ENCODE data around the gene SCIN.

Gene SCIN

GRCh38 chr7:12564996-12565764, 5.3 kb upstream of the SCIN start:
- H3K4me3 ChIP-seq (ENCODE audit: low read depth, low read length) = no peak overlapping the region
- DNase-seq (ENCODE audit: low read depth) = no peak

GRCh38 chr7:12565873-12566272, 4.6 kb upstream of the SCIN start:
- no peak overlapping the region for H3K4me3 ChIP-seq (ENCODE audit: low read depth, low read length)
- DNase-seq (ENCODE audit: low read depth) = no peak

DNA sequence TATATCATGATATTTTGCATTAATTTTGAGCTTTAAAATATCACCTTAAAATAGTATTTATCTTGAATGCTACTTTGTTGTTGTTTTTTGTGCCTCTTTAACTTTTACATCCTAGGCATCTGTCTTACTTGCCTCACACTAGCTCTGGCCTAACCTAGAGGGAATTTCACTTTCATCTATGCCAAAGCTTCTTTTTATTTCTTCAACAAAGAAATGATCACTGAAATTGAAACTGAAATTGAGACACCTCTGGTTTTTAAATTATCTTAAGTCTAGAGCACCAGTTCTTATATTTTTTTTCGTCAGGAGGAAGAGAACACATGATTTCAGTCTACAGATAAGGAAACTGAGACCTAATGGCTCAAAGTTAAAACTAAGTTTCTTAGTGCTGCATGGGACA, 3.5 kb upstream of the SCIN start:
- no peak for DNase-seq (ENCODE audit: low read depth)
- H3K4me3 ChIP-seq (ENCODE audit: low read depth, low read length) = no peak overlapping the region

- no peak overlapping the region for H3K4me3 ChIP-seq (ENCODE audit: low read depth, low read length)
- no peak for DNase-seq (ENCODE audit: low read depth)
Measured at GRCh38 chr7:12569673-12570072, 847 bp upstream of the SCIN start.

GRCh38 chr7:12570168-12570533, 369 bp upstream of the SCIN start:
- no peak for DNase-seq (ENCODE audit: low read depth)
- peak overlapping the region; percentile 42 for H3K4me3 ChIP-seq (ENCODE audit: low read depth, low read length)

- no peak for DNase-seq (ENCODE audit: low read depth)
- no peak overlapping the region for H3K4me3 ChIP-seq (ENCODE audit: low read depth, low read length)
Measured at GRCh38 chr7:12571691-12572090, 1.2 kb downstream of the SCIN start.

DNA sequence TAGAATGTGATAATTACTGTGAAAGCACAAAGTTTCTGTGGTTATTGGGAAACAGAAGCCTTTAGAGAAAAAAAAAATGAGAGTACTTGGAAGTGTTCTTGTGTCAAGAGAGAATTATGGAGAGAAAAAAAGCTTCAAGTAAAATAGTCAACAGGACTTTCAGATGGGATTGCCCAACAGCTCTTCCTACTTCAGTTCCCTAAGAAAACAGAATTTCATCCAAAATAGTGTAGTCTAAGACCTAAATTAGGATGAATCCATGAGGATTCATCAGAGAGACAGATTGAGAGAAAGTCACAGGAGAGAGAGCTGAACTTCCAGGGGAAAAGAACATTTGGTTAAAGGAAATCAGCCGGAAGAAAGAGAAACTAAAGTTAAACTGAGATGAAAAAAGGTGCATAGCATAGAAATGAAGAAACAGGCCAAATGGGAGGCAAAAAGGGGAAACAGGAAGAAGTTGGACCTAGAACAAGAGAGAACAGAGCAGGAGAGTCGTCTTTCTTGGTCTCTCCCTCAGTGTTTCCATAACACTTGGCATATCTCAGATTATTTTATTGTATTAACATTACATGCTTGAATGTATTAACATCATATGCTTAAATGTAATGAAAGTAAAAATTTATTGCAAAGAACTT, 2.5 kb downstream of the SCIN start:
- no peak overlapping the region for H3K4me3 ChIP-seq (ENCODE audit: low read depth, low read length)
- DNase-seq (ENCODE audit: low read depth) = no peak

DNA sequence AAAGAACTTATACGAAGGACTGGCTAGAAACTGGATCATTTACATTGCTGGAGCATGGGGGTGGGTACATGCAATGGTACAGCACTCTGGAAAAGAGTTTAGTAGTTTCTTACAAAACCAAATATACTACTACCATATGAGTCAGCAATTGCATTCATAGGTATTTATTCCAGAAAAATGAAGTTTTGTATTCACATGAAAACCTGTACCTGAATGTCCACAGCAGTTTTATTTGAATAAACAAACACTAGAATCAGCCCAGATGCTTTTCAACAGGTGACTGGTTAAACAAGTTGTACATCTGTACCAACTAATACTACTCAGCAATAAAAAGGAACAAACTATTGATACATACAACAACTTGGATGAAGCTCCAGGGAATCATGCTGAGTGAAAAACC, 3.4 kb downstream of the SCIN start:
- no peak for DNase-seq (ENCODE audit: low read depth)
- H3K4me3 ChIP-seq (ENCODE audit: low read depth, low read length) = no peak overlapping the region

DNA sequence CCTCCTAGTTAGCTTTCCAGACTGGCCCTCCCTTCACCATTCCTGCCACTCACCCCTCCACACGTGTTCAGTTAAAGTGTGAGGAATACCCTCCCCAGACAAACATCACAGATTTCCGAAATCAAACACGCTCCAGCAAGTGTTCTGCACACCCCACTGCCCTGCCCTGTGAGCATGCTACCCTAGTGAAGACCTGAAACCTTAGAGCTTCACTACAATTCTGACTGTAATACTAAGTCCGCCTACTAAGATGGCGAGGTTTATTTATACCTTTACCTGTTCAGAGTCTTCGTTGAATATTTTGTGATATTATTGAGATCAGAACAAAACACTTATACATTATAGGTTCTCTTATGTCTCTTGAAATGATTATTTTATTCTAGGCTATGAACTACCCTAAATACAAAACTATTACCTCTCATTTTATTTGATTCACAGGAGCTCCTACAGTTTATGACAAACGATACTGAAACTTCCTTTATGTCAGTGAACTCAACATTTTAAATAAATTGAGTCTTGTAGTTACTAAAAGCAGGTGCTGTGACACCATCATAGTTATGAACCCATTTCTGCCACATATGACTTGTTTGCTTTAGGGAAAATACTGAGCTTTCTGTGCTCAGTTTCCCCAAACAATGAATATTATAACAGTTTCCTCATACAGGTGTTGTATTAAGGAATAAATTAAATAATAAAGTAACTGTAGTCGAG, 8.6 kb downstream of the SCIN start:
- DNase-seq (ENCODE audit: low read depth) = no peak
- H3K4me3 ChIP-seq (ENCODE audit: low read depth, low read length) = no peak overlapping the region

DNA sequence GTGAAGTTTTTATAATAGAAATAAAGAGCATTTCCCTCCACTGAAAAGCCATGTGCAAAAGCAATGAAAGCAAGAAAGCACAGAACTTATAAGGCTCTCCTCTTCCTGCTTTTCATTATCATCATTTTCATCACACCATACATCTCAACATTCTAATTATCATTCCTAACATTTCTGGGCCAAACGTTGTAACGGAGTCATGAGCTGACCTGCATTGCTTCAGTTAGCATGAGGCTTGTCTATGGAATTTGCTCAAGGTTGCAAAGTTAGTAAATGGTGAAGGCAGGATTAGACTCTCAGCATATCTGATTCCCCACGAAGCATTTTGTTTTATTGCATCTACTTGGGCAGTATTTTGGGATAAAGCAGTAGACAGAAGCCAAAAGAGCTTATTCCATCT, 11.4 kb downstream of the SCIN start:
- H3K4me3 ChIP-seq (ENCODE audit: low read depth, low read length) = no peak overlapping the region
- DNase-seq (ENCODE audit: low read depth) = no peak

DNA sequence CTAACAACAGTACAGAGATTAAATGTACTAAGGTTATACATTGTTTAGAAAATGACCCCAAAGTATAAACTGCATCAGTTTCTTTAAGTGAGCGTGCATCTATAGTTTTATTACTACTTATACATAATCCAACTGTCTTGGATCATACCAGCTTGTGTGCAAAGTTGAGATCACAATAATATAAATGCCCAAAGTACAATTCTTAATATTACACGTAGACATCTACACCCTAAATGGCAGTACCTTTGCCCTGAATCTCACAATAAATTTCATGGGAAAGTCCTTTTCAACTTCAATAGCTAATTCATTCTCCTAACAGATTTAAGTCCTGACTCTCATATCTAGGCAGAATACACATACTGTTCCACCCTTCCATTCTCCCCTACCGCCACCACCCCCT, 11.8 kb downstream of the SCIN start:
- no peak overlapping the region for H3K4me3 ChIP-seq (ENCODE audit: low read depth, low read length)
- DNase-seq (ENCODE audit: low read depth) = no peak

DNA sequence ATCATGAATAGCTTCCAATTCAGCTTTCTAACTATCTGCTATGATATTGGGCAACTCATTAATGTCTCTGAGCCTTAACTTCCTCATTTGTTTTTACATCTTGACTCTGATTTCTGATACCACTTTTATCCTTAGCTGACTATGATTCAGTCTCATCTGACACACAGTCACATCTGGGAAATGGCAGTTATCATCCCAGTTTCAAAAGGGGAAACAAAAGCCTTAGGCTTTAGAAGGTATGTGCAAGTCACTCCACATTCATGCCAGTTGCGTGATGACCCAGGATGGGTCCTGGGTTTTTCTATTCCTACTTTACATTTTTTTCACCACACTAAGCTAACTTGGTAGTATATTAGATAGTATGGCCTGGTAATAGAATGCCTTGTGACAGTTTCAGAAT, 12.7 kb downstream of the SCIN start:
- no peak for DNase-seq (ENCODE audit: low read depth)

DNA sequence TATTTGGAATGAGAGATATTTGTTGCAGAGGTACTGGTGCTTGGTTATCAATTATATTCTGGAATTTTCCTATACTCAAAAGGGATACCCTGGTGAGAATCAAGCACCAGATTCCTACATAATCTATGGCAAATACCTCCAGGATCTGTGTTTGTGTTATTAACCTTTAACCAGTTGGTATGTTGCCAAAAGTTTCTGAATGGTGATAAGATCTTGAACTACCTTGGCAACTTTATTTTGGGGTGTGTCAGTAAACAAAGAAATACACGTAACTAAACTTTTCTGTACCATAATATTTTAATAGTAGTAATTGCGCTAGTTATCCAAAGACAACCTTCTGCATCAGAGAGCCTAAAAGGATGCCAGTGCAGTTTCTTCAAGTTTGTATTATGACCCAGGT, 13.4 kb downstream of the SCIN start:
- H3K4me3 ChIP-seq (ENCODE audit: low read depth, low read length) = no peak overlapping the region
- DNase-seq (ENCODE audit: low read depth) = no peak

More for the DNA sequence above, 12.7 kb downstream of the SCIN start:
- H3K4me3 ChIP-seq (ENCODE audit: low read depth, low read length) = no peak overlapping the region

DNA sequence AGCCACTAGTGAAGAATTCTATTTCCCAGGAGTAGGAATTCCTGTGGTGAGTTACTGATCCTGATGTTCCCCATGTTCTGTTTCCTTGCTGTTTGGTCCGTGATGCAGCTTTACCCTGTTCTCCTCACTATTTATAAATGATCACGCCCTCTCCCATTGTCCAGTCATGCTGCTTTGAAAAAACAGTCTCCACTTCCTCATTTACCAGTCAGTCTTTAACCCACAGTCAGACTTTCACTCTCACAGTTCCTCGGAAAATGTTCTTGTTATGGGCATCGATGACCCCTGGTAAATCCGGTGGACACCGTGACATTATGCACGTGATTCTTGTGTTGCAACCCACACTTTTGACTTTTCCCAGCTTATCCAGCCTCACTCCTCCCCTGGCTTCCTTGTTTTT, 14.4 kb downstream of the SCIN start:
- peak; percentile 8 for DNase-seq (ENCODE audit: low read depth)

DNA sequence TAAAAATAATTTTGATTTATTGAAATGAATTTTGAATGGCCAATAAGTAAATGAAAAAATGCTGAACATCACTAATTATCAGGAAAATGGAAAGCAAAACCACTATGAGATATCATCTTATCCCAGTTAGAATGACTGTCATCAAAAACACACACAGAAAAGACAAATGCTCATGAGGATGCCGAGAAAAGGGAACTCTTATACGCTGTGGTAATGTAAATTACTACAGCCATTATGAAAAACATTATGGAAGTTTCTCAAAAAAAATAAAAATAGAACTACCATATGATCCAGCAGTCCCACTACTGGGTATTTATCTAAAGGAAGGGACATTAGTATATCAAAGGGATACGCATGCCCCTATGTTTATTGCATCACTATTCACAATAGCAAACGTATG, 15.8 kb downstream of the SCIN start:
- no peak for DNase-seq (ENCODE audit: low read depth)

More for the DNA sequence above, 14.4 kb downstream of the SCIN start:
- H3K4me3 ChIP-seq (ENCODE audit: low read depth, low read length) = no peak overlapping the region

DNA sequence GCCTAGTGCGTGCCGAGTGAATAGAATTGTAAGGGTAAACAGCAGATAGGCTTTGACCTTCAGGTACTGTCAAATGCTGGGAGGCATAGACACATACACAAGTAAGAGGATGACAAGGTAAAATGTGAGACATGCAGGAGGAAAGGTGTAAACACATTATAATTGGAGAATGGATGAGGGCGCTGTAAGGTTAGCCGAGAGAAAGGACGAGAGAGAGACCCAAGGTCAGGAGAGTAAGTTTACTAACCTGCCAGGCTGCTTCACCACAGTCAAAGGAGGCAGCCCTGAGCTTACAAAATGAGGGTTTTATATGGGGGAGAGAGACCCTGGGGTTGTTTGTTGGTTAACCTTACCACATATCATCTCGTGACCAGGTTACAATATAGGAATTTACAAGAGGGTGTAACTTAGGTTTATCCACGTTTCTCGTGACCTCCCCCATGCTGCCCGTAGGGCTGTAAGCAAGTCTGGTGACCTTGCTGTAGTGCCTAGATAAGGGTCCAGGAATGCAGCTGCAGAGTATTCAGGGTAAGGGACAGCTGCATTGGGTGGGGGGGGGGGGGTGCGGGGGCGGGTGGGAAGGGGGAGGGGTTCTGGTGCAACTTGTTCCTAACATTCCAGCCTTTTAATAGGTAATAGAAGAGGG, 17.9 kb downstream of the SCIN start:
- H3K4me3 ChIP-seq (ENCODE audit: low read depth, low read length) = no peak overlapping the region

More for the DNA sequence above, 15.8 kb downstream of the SCIN start:
- H3K4me3 ChIP-seq (ENCODE audit: low read depth, low read length) = no peak overlapping the region

GRCh38 chr7:12590559-12590958, 20.0 kb downstream of the SCIN start:
- DNase-seq (ENCODE audit: low read depth) = no peak
- no peak overlapping the region for H3K4me3 ChIP-seq (ENCODE audit: low read depth, low read length)

More for the DNA sequence above, 17.9 kb downstream of the SCIN start:
- DNase-seq (ENCODE audit: low read depth) = no peak

DNA sequence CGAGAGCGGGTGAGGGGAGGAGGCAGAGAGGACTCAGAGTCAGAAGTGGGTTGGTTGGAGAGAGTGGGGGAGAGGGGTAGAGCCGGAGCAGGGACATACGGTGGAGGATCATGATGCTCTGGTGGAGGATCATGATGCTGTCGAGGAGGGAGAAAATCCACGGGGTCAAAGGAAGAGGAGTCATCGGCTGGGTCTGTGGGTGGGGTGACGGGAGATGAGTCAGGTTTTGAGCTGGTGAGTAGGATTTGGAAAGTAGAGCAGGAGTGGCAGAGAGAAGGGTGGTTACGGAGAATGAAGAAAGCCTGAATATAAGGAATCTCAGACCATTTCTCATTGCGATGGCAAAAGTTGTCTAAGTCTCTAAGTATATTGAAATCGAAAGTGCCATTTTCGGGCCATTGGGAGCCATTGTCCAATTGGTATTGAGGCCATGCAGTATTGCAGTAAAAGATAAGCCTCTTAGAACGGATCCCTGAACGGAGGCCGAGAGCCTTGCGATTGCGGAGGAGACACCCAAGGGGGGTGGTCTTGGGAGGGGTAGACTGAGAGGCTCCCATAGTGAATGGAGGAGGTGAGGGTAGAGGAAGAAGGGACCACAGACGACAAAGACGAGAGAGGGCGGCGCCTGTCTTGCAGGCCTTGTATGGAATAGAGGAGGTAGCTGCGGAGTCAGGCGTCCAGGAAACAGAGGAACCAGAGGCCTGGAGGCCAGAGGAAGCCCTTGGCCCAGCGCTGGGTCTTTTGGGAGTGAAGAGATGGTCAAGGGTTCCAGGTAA, 23.8 kb downstream of the SCIN start:
- DNase-seq (ENCODE audit: low read depth) = no peak
- H3K4me3 ChIP-seq (ENCODE audit: low read depth, low read length) = no peak overlapping the region

- DNase-seq (ENCODE audit: low read depth) = no peak
Measured at GRCh38 chr7:12595148-12595547, 24.6 kb downstream of the SCIN start.

More at GRCh38 chr7:12595148-12595547, 24.6 kb downstream of the SCIN start:
- H3K4me3 ChIP-seq (ENCODE audit: low read depth, low read length) = no peak overlapping the region
